Caco-2 (cell line): ENCODE measurements around the gene LIN9. TPM values are rescaled to one million over a fixed set of nuclear protein-coding genes. Genes with fewer than 3 reads are reported as not detected.

Experiments used
- BruUV-seq: library from RNA; stranded (reverse); fragments of 400-500 nt; replicated peaks from 2 replicates; lab custom pipeline; 2021; lab: Mats Ljungman, UMichigan
- CTCF ChIA-PET: fragments of 300-600 bp; sonication (Branson Sonifier 250); formaldehyde crosslinking; loops from one replicate; lab custom pipeline; 2022; ENCODE audit warnings: antibody characterized with exemption; lab: Charles Lee
- POLR2A ChIA-PET: fragments of 300-600 bp; sonication (Branson Sonifier 250); formaldehyde crosslinking; loops from one replicate; lab custom pipeline; 2022; ENCODE audit warnings: antibody characterized with exemption; lab: Charles Lee
- DNase-seq, 2 experiments: peaks; one replicate each; pipeline versions ENCODE4 v3.0.0 to v3.0.0-alpha.2; 2020 to 2022
- H3K27me3 ChIP-seq: replicated peaks from 2 replicates; pipeline ENCODE4 v1.6.0; 2011; ENCODE audit warnings: low read length; ENCODE audit not compliant: control insufficient read depth, insufficient read depth
- H3K36me3 ChIP-seq: 2 replicates; pipeline ENCODE4 v1.5.1; 2011; ENCODE audit warnings: low read length; ENCODE audit not compliant: control insufficient read depth, insufficient read depth
- H3K4me1 ChIP-seq: fragments of 250-450 bp; sonication (Bioruptor Pico); 2 replicates; pipeline ENCODE4 v1.5.1; 2020; ENCODE audit warnings: mild to moderate bottlenecking
- H3K4me3 ChIP-seq: 2 replicates; pipeline ENCODE4 v1.5.1; 2011; ENCODE audit warnings: low read depth, mild to moderate bottlenecking, control low read depth, low read length
- H3K9me3 ChIP-seq: fragments of 250-450 bp; sonication (Bioruptor Pico); 2 replicates; pipeline ENCODE4 v1.5.1; 2020; ENCODE audit warnings: mild to moderate bottlenecking, moderate library complexity
- H3K27ac Mint-ChIP-seq: one replicate; pipeline ENCODE4 v1.8.0; 2022; ENCODE audit warnings: mixed read lengths; ENCODE audit not compliant: unreplicated experiment
- H3K27me3 Mint-ChIP-seq: one replicate; pipeline ENCODE4 v1.8.0; 2022; ENCODE audit warnings: mixed read lengths; ENCODE audit not compliant: insufficient read depth, unreplicated experiment
- H3K36me3 Mint-ChIP-seq: one replicate; pipeline ENCODE4 v1.8.0; 2022; ENCODE audit warnings: mild to moderate bottlenecking, mixed read lengths; ENCODE audit not compliant: insufficient read depth, unreplicated experiment
- H3K4me1 Mint-ChIP-seq: one replicate; pipeline ENCODE4 v1.8.0; 2022; ENCODE audit warnings: low read depth, mixed read lengths; ENCODE audit not compliant: unreplicated experiment
- H3K4me3 Mint-ChIP-seq: one replicate; pipeline ENCODE4 v1.8.0; 2022; ENCODE audit warnings: mild to moderate bottlenecking, moderate library complexity, mixed read lengths; ENCODE audit not compliant: unreplicated experiment
- H3K9me3 Mint-ChIP-seq: one replicate; pipeline ENCODE4 v1.8.0; 2022; ENCODE audit warnings: mixed read lengths; ENCODE audit not compliant: unreplicated experiment
- intact Hi-C: fragments of 100-400 bp; cut with micrococcal nuclease; formaldehyde crosslinking; loops from one replicate; pipeline ENCODE4 v1.10.0; 2022; ENCODE audit not compliant: unreplicated experiment
- total RNA-seq: library from RNA; stranded (reverse); gene quantifications from 2 replicates; pipeline ENCODE4 v1.2.3, GENCODE V29; 2022
- TF ChIP-seq, protein P1 (sequence below), 2 experiments: fragments of 200-600 bp in 1 of 2; IDR thresholded peaks; 1 replicate in 1 of 2; 2 replicates in 1 of 2; pipeline versions ENCODE4 v1.5.1 to v1.8.0; 2011 to 2022; ENCODE audit warnings: antibody characterized with exemption in 1 of 2, control low read depth in 1 of 2, inconsistent platforms in 1 of 2, low read depth in 1 of 2, low read length in 1 of 2, mild to moderate bottlenecking in 1 of 2, moderate library complexity in 1 of 2; ENCODE audit not compliant: insufficient read depth in 1 of 2, severe bottlenecking in 1 of 2, unreplicated experiment in 1 of 2

LIN9 gene
- total RNA-seq, 1 experiment from 2014 or later, result 12.2 TPM

DNA sequence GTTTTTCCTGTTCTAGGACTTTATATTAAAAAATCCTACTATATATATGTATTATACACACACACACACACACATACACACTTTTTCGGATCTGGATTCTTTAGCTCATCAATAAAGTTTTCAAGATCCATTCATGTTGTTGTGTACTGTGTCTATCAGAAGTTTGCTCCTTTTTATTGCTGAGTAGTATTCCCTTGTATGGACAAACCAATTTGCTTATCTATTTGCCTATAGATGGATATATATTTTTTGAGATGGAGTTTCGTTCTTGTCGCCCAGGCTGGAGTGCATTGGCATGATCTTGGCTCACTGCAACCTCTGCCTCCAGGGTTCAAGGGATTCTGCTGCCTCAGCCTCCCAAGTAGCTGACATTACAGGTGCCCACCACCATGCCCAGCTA, 20.3 kb upstream of the LIN9 start:
- H3K9me3 Mint-ChIP-seq, result no peaks in the 10 kb centered on the region
- H3K27me3 Mint-ChIP-seq, result peaks cover 2% of the 10 kb centered on the region
- no peak for DNase-seq
- ChIA-PET CTCF (no interaction called here), POLR2A (no interaction called here)
- H3K4me1 ChIP-seq, result no peaks in the 10 kb centered on the region
- H3K4me3 ChIP-seq, result no peak overlapping the region
- H3K27ac Mint-ChIP-seq, result no peak overlapping the region
- H3K27me3 ChIP-seq, result no peaks in the 10 kb centered on the region
- no peaks in the 10 kb centered on the region for H3K4me1 Mint-ChIP-seq
- H3K36me3 Mint-ChIP-seq, result no peaks in the 10 kb centered on the region
- H3K36me3 ChIP-seq, result no peaks in the 10 kb centered on the region
- H3K4me3 Mint-ChIP-seq, result no peak overlapping the region
- intact Hi-C loops, result no loop called here
- TF ChIP-seq, protein P1, sequence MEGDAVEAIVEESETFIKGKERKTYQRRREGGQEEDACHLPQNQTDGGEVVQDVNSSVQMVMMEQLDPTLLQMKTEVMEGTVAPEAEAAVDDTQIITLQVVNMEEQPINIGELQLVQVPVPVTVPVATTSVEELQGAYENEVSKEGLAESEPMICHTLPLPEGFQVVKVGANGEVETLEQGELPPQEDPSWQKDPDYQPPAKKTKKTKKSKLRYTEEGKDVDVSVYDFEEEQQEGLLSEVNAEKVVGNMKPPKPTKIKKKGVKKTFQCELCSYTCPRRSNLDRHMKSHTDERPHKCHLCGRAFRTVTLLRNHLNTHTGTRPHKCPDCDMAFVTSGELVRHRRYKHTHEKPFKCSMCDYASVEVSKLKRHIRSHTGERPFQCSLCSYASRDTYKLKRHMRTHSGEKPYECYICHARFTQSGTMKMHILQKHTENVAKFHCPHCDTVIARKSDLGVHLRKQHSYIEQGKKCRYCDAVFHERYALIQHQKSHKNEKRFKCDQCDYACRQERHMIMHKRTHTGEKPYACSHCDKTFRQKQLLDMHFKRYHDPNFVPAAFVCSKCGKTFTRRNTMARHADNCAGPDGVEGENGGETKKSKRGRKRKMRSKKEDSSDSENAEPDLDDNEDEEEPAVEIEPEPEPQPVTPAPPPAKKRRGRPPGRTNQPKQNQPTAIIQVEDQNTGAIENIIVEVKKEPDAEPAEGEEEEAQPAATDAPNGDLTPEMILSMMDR (IDR thresholded peaks at IDR 0.05; ENCODE audit: insufficient read depth in 1 of 2, low read depth in 1 of 2, low read length in 1 of 2, severe bottlenecking in 1 of 2, unreplicated experiment in 1 of 2), result no peak
- BruUV-seq, result no TSS peak
- H3K9me3 ChIP-seq, result no peaks in the 10 kb centered on the region

DNA sequence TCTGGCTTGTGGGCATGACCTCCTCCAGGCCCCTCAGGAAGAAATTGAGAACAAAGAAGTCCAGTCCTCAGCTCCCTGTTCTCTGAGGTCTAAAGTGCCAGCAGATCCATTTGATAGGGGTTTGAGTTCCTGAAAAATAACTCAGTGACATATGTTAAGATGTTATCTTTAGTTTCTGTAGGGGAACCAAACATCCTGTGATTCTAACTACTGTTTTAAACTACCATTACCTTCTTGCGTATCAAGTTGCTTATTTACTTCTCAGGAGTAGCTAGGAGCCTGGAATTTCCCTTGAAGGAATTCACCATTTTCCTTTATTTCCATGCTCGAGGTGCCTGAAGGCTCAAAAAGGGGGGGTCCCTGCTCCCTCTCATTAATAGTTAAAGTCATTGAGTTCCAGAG, 18.8 kb upstream of the LIN9 start:
- Mint-ChIP-seq H3K4me1 (no peaks in the 10 kb centered on the region), H3K36me3 (no peaks in the 10 kb centered on the region)
- CTCF ChIA-PET, result no interaction called here

DNA sequence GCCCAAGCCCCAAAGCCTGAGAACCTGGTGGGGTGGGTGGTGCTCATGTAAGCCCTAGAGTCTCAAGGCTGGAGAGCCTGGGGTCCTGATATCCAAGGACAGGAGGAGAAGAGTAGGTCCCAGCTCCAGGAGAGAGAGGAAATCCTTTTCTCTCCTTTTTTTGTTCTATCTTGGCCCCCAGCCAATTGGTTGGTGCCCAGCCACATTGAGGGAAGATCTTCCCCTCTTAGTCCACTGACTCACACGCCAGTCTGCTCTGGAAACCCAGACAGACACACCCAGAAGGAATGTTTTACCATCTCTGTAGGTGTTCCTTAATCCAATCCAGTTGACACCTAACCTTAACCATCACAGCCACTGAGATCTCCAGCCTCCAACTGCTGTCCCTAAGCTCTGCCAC, 16.2 kb upstream of the LIN9 start:
- no peaks in the 10 kb centered on the region for H3K9me3 Mint-ChIP-seq
- POLR2A ChIA-PET, result no interaction called here
- BruUV-seq, result no TSS peak
- CTCF ChIA-PET, result no interaction called here
- no peak overlapping the region for H3K4me3 Mint-ChIP-seq
- H3K4me1 Mint-ChIP-seq, result no peaks in the 10 kb centered on the region
- DNase-seq, result no peak
- Histone ChIP-seq H3K4me1 (no peaks in the 10 kb centered on the region), H3K9me3 (no peaks in the 10 kb centered on the region; the same call in 1 of the 2 replicates), H3K36me3 (no peaks in the 10 kb centered on the region), H3K4me3 (no peak overlapping the region), H3K27me3 (no peaks in the 10 kb centered on the region)
- intact Hi-C loops, result loop anchor here (2.0 kb wide), 1 partner anchor 18 kb away; no protein-coding TSS in a partner anchor
- H3K36me3 Mint-ChIP-seq, result no peaks in the 10 kb centered on the region
- no peak overlapping the region for H3K27ac Mint-ChIP-seq
- H3K27me3 Mint-ChIP-seq, result peaks cover 2% of the 10 kb centered on the region
- TF ChIP-seq, protein P1 (IDR thresholded peaks at IDR 0.05; ENCODE audit: insufficient read depth in 1 of 2, low read depth in 1 of 2, low read length in 1 of 2, severe bottlenecking in 1 of 2, unreplicated experiment in 1 of 2), result no peak

More for the DNA sequence above, 18.8 kb upstream of the LIN9 start:
- H3K27ac Mint-ChIP-seq, result no peak overlapping the region
- no peaks in the 10 kb centered on the region for H3K9me3 Mint-ChIP-seq
- H3K27me3 Mint-ChIP-seq, result peaks cover 2% of the 10 kb centered on the region
- no peaks in the 10 kb centered on the region for H3K9me3 ChIP-seq
- no peaks in the 10 kb centered on the region for H3K27me3 ChIP-seq
- POLR2A ChIA-PET, result no interaction called here
- H3K36me3 ChIP-seq, result no peaks in the 10 kb centered on the region
- H3K4me1 ChIP-seq, result no peaks in the 10 kb centered on the region
- no peak for DNase-seq
- intact Hi-C loops, result no loop called here
- no peak overlapping the region for H3K4me3 Mint-ChIP-seq
- BruUV-seq, result no TSS peak
- H3K4me3 ChIP-seq, result no peak overlapping the region
- TF ChIP-seq, protein P1 (IDR thresholded peaks at IDR 0.05; ENCODE audit: insufficient read depth in 1 of 2, low read depth in 1 of 2, low read length in 1 of 2, severe bottlenecking in 1 of 2, unreplicated experiment in 1 of 2), result no peak
